Endothelial cell of umbilical vein (primary cell): ENCODE data around the gene CYP46A1. TPM values are rescaled to one million over a fixed set of nuclear protein-coding genes. Genes with fewer than 3 reads are reported as not detected.
A peak's percentile ranks its signal among the peaks of the same experiment; 100 is the strongest.

Source experiments
- BruUV-seq: library from RNA; stranded (reverse); fragments of 400-500 nt; replicated peaks from 2 replicates; lab custom pipeline; 2021; lab: Mats Ljungman, UMichigan
- CTCF ChIA-PET: fragments of 300-600, 350-600 bp; sonication (Branson Sonifier 250); formaldehyde crosslinking; loops from one replicate; lab custom pipeline; 2021; ENCODE audit warnings: antibody characterized with exemption, inconsistent platforms; lab: Charles Lee
- POLR2A ChIA-PET: fragments of 300-600, 350-600 bp; sonication (Branson Sonifier 250); formaldehyde crosslinking; loops from one replicate; lab custom pipeline; 2021; ENCODE audit warnings: antibody characterized with exemption, inconsistent platforms; lab: Charles Lee
- DNase-seq: peaks from one replicate; pipeline ENCODE4 v3.0.0-alpha.2; 2011; ENCODE audit warnings: low read depth, low spot score
- FAIRE-seq: peaks from 2 replicates; lab custom pipeline; 2011; peaks lifted over from hg19 to GRCh38; lab: Jason Lieb, UNC
- H2AFZ ChIP-seq: 2 replicates; pipeline ENCODE4 v1.6.0; 2012; ENCODE audit warnings: low read depth, low read length, control low read depth, inconsistent platforms
- H3K27ac ChIP-seq: 2 replicates; pipeline ENCODE4 v1.5.1; 2011; ENCODE audit warnings: low read depth, mild to moderate bottlenecking, control low read depth, low read length, moderate library complexity; ENCODE audit not compliant: insufficient read depth
- H3K27me3 ChIP-seq, 2 experiments: 2 replicates each; pipeline versions ENCODE4 v1.6.0 to v1.6.1; 2011; ENCODE audit warnings: low read length in 2 of 2, mixed read lengths in 1 of 2; ENCODE audit not compliant: control insufficient read depth in 2 of 2, insufficient read depth in 2 of 2
- H3K36me3 ChIP-seq, 2 experiments: 2 replicates in 1 of 2; 3 replicates in 1 of 2; pipeline ENCODE4 v1.5.1; 2011; ENCODE audit warnings: low read length in 2 of 2, mild to moderate bottlenecking in 1 of 2, moderate library complexity in 1 of 2; ENCODE audit not compliant: control insufficient read depth in 2 of 2, insufficient read depth in 2 of 2; ENCODE audit errors: extremely low read depth in 1 of 2
- H3K4me1 ChIP-seq: 3 replicates; pipeline ENCODE4 v1.5.1; 2011; ENCODE audit warnings: mild to moderate bottlenecking, low read length; ENCODE audit not compliant: control insufficient read depth, insufficient read depth; ENCODE audit errors: extremely low read depth
- H3K4me2 ChIP-seq: 2 replicates; pipeline ENCODE4 v1.6.1; 2011; ENCODE audit warnings: low read length, control low read depth, mixed read lengths; ENCODE audit not compliant: insufficient read depth
- H3K4me3 ChIP-seq, 3 experiments: fragments of 200-600 bp in 1 of 3; sonication (generic), shearing (Covaris generic) in 1 of 3; replicated peaks in 1 of 3; 2 replicates each; pipeline ENCODE4 v1.5.1; 2011 to 2016; ENCODE audit warnings: control low read depth in 3 of 3, low read length in 3 of 3, mild to moderate bottlenecking in 2 of 3, inconsistent platforms in 1 of 3, low read depth in 1 of 3, moderate library complexity in 1 of 3; ENCODE audit not compliant: insufficient read depth in 1 of 3
- H3K79me2 ChIP-seq: 2 replicates; pipeline ENCODE4 v1.6.0; 2012; ENCODE audit warnings: low read length, inconsistent platforms; ENCODE audit not compliant: control insufficient read depth, insufficient read depth
- H3K9ac ChIP-seq: replicated peaks from 2 replicates; pipeline ENCODE3; 2011; ENCODE audit warnings: low read length, control low read depth; ENCODE audit not compliant: insufficient read depth; ENCODE audit errors: extremely low read depth
- H3K9me1 ChIP-seq: replicated peaks from 3 replicates; pipeline ENCODE4 v1.6.0; 2011; ENCODE audit warnings: mild to moderate bottlenecking, low read length; ENCODE audit not compliant: control insufficient read depth, insufficient read depth; ENCODE audit errors: extremely low read depth
- H3K9me3 ChIP-seq: replicated peaks from 2 replicates; pipeline ENCODE4 v1.5.1; 2012; ENCODE audit warnings: low read length, inconsistent platforms; ENCODE audit not compliant: control insufficient read depth, insufficient read depth
- H4K20me1 ChIP-seq: replicated peaks from 2 replicates; pipeline ENCODE3; 2011; ENCODE audit warnings: mild to moderate bottlenecking, low read length; ENCODE audit not compliant: control insufficient read depth, insufficient read depth; ENCODE audit errors: extremely low read depth
- EZH2 ChIP-seq: IDR thresholded peaks from 2 replicates; pipeline ENCODE4 v1.6.1; 2012; ENCODE audit warnings: borderline replicate concordance, low read depth, mild to moderate bottlenecking, moderate library complexity, low read length, inconsistent platforms; ENCODE audit not compliant: severe bottlenecking
- FOS ChIP-seq: IDR thresholded peaks from 2 replicates; pipeline ENCODE4 v1.6.1; 2011; ENCODE audit warnings: mild to moderate bottlenecking, low read length, moderate library complexity, borderline replicate concordance; ENCODE audit not compliant: insufficient read depth
- GATA2 ChIP-seq: IDR thresholded peaks from 2 replicates; pipeline ENCODE4 v1.7.0; 2011; ENCODE audit warnings: low read depth, mild to moderate bottlenecking, moderate library complexity, mixed read lengths, low read length; ENCODE audit not compliant: insufficient read length, insufficient read depth
- JUN ChIP-seq: IDR thresholded peaks from 2 replicates; pipeline ENCODE4 v1.6.1; 2011; ENCODE audit warnings: borderline replicate concordance, low read depth; ENCODE audit not compliant: insufficient read length, insufficient read depth
- MYC ChIP-seq: IDR thresholded peaks from one replicate; pipeline ENCODE4 v1.6.1; 2011; ENCODE audit warnings: mild to moderate bottlenecking, low read depth, low read length
- POLR2A ChIP-seq: IDR thresholded peaks from 2 replicates; pipeline ENCODE4 v1.6.1; 2012; ENCODE audit warnings: low read depth, mild to moderate bottlenecking, control low read depth, low read length
- POLR2AphosphoS5 ChIP-seq: IDR thresholded peaks from 2 replicates; pipeline ENCODE4 v1.6.1; 2012; ENCODE audit warnings: low read depth, mild to moderate bottlenecking, control low read depth, low read length, moderate library complexity; ENCODE audit not compliant: insufficient read depth
- dilution Hi-C: fragments of 300-500 bp; cut with MboI; formaldehyde crosslinking; loops from one replicate; pipeline ENCODE4 v1.15.0; 2019; ENCODE audit warnings: low sequenced_read_pairs; ENCODE audit not compliant: extremely low pct_ligation_motif_present
- intact Hi-C: fragments of 100-400 bp; cut with micrococcal nuclease; formaldehyde crosslinking; loops from one replicate; pipeline ENCODE4 v1.10.0; 2022
- polyA plus RNA-seq, 4 experiments: library from polyadenylated mRNA; depleted of rRNA in 3 of 4; stranded (reverse) in 3 of 4; unstranded in 1 of 4; fragments of >200 nt; gene quantifications; 2 replicates each; pipeline versions ENCODE4 v1.2.1 to v1.2.3, GENCODE V29; 2011 to 2012; ENCODE audit warnings: missing spikeins in 1 of 4
- total RNA-seq: library from RNA; stranded (reverse); gene quantifications from 2 replicates; pipeline ENCODE4 v1.2.3, GENCODE V29; 2021
- TF ChIP-seq, protein P1 (sequence below): IDR thresholded peaks from 2 replicates; pipeline ENCODE4 v1.6.1; 2011; ENCODE audit not compliant: insufficient read depth, insufficient read length
- TF ChIP-seq, protein P2 (sequence below), 2 donors: IDR thresholded peaks; 1 replicate in 1 of 2; 2 replicates in 1 of 2; pipeline ENCODE4 v1.5.1; 2011; ENCODE audit warnings: low read length in 2 of 2, mild to moderate bottlenecking in 2 of 2, moderate library complexity in 2 of 2, control low read depth in 1 of 2, inconsistent platforms in 1 of 2, low read depth in 1 of 2; ENCODE audit not compliant: insufficient read depth in 1 of 2; ENCODE audit errors: extremely low read depth in 1 of 2

CYP46A1 gene
- total and polyA plus RNA-seq, 2 donors (not counting 3 experiments of a cell fraction or from before 2014, with no cell fraction given) = 0.03 to 0.24 TPM

DNA sequence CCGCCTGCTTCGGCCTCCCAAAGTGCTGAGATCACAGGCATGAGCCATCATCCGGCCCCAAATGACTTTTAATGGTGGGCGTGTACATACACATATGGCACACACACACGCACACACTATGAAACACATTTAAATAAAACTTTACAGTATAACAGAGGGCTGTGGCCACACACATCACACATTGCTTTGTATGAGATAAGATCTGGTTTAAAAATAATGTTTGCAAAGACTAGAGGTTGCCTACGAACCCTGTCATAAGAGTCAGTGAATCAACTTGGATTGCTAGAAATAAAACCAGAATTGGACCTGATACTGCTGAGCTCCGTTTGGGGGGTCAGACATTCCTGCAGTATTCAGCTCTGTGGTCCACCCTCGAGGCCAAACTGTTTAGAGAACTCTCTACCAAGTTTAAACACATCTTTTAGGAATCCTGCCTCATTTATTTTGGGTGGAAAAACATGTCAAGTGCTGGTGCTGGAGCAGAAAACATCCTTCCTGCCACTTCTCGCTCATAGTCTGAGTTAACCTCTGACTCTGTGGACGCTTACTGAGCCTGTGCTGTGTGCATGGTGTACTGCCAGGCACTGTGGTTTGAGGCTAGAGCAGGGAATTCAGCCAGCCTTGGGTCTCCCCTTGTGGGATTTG is 61.3 kb downstream of the CYP46A1 start:
- CTCF ChIA-PET = interaction anchor here (0.5 to 1.4 kb wide), 5 partner anchors 10 to 216 kb away, joined by 3 to 7 read pairs (median 3); no protein-coding TSS in a partner anchor
- DNase-seq (peak; percentile 38), FAIRE-seq (peak; percentile 78)
- peak overlapping the region; percentile 63 for H3K27ac ChIP-seq
- no TSS peak for BruUV-seq
- H3K4me2 ChIP-seq = no peak overlapping the region
- peaks cover 0 to 3% of the 10 kb centered on the region in 2 experiments for H3K36me3 ChIP-seq
- intact Hi-C loops = no loop called here
- H3K79me2 ChIP-seq = no peaks in the 10 kb centered on the region
- H3K27me3 ChIP-seq = no peaks in the 10 kb centered on the region
- POLR2A ChIA-PET = no interaction called here
- H3K9ac ChIP-seq = no peak overlapping the region
- H3K4me1 ChIP-seq = peaks cover 28% of the 10 kb centered on the region
- no peaks in the 10 kb centered on the region for H3K9me1 ChIP-seq
- H2AFZ ChIP-seq = peak overlapping the region; percentile 18
- H3K4me3 ChIP-seq = no peak overlapping the region
- H3K9me3 ChIP-seq = no peaks in the 10 kb centered on the region
- dilution Hi-C loops = no loop called here
- H4K20me1 ChIP-seq = no peaks in the 10 kb centered on the region
- TF ChIP-seq GATA2 = no peak

DNA sequence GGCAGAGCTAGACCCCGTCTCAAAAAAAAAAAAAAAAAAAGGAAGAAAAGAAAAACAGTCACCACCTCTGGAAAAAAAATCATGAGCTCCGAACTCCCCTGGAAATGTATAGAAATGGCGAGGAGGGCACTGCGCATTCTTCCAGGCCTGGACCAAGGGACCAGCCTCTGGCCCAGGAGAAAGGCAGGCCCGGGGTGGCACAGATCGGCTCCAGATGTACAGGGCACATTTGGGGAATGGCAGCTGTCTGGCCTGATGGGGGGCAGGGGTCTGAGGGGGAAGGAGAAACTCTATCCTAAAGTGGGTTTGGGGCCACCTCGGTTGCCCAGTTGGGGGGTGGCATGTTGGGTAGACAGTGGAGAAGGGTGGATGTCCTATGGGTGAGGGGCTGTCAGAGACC is 63.1 kb downstream of the CYP46A1 start:
- dilution Hi-C loops (no loop called here), intact Hi-C loops (no loop called here)
- Histone ChIP-seq H2AFZ (no peak overlapping the region), H3K9me1 (no peaks in the 10 kb centered on the region), H3K27ac (peak overlapping the region; percentile 63), H3K79me2 (no peaks in the 10 kb centered on the region), H4K20me1 (no peaks in the 10 kb centered on the region), H3K27me3 (no peaks in the 10 kb centered on the region), H3K4me1 (peaks cover 38% of the 10 kb centered on the region), H3K36me3 (no peaks in the 10 kb centered on the region), H3K4me3 (no peak overlapping the region), H3K9me3 (no peaks in the 10 kb centered on the region), H3K9ac (no peak overlapping the region), H3K4me2 (no peak overlapping the region)
- no peak for TF ChIP-seq POLR2AphosphoS5
- no peak for TF ChIP-seq GATA2
- TF ChIP-seq FOS = no peak
- TF ChIP-seq EZH2 = no peak
- TF ChIP-seq POLR2A = no peak
- TF ChIP-seq, protein P1, sequence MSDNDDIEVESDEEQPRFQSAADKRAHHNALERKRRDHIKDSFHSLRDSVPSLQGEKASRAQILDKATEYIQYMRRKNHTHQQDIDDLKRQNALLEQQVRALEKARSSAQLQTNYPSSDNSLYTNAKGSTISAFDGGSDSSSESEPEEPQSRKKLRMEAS = no peak
- no peak for TF ChIP-seq MYC
- no peak for TF ChIP-seq JUN
- TF ChIP-seq, protein P2, sequence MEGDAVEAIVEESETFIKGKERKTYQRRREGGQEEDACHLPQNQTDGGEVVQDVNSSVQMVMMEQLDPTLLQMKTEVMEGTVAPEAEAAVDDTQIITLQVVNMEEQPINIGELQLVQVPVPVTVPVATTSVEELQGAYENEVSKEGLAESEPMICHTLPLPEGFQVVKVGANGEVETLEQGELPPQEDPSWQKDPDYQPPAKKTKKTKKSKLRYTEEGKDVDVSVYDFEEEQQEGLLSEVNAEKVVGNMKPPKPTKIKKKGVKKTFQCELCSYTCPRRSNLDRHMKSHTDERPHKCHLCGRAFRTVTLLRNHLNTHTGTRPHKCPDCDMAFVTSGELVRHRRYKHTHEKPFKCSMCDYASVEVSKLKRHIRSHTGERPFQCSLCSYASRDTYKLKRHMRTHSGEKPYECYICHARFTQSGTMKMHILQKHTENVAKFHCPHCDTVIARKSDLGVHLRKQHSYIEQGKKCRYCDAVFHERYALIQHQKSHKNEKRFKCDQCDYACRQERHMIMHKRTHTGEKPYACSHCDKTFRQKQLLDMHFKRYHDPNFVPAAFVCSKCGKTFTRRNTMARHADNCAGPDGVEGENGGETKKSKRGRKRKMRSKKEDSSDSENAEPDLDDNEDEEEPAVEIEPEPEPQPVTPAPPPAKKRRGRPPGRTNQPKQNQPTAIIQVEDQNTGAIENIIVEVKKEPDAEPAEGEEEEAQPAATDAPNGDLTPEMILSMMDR (IDR thresholded peaks at IDR 0.05; ENCODE audit: extremely low read depth in 1 of 2, insufficient read depth in 1 of 2, low read depth in 1 of 2, low read length in 2 of 2) = no peak
- no peak for DNase-seq
- ChIA-PET CTCF (interaction anchor here (1.1 to 1.4 kb wide), 2 partner anchors 17 to 45 kb away, joined by 3 read pairs; no protein-coding TSS in a partner anchor), POLR2A (no interaction called here)
- FAIRE-seq = no peak
- no TSS peak for BruUV-seq
